GM21528 (cell line): ENCODE measurements around the gene ICAM2.

Experiments
- ATAC-seq: cut with Tn5 transposase; IDR thresholded peaks from one replicate; pipeline ENCODE4 v1.9.1; 2021; ENCODE audit warnings: mild to moderate bottlenecking, moderate library complexity; ENCODE audit not compliant: unreplicated experiment, low FRiP score

The ICAM2 gene

DNA sequence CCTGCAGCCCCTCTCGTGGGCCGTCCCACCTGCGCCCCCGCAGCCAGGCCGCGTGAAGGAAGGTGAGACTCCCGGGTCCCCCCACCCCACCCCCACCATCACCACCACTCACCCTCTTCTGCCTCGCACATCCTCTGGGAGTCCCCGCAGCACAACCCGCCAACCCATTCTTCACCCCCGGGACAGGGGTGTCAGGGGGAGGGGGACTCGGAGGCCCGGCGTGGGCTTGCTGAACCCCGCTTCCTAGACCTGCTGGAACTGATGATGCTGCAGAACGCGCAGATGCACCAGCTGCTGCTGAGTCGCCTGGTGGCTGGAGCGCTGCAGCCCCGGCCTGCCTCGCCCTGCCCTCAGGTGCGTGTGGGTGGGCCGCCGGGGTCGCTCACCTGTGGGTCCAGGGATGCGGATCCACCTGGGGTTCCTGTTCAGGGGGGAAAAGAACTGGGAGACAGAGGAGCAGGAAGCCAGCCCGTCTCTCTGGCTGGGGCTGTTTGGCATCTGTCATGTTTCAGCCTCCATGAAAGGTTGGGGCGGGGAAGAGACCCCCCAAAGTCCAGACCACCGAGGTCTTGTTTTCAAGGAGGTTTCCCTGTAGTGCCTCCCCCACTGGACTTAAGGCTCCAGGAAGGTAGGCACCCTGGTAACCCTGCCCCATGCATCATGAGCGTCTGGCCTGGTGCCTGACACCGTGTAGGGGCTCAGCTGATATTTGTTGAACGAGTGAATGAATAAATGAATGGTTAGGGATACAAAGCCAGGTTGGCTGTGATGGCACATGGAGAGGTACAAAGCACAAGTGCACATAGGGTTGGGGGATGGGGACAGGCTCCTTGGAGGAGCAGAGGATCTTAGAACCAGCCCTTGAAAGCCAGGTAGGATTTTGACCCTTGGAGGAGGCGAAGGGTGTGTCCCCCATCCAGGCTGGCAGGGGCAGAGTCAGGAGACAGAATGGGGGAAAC is 21.4 kb downstream of the ICAM2 start:
- ATAC-seq, result no peak

- ATAC-seq, result peak; percentile 49
Measured at GRCh38 chr17:63998050-63998720, 22.2 kb downstream of the ICAM2 start, which contains the start of gene PRR29. Gene PRR29, plus strand, starts transcription at chr17:63998351. Its CDS starts 14 bp downstream, at chr17:63998365.

DNA sequence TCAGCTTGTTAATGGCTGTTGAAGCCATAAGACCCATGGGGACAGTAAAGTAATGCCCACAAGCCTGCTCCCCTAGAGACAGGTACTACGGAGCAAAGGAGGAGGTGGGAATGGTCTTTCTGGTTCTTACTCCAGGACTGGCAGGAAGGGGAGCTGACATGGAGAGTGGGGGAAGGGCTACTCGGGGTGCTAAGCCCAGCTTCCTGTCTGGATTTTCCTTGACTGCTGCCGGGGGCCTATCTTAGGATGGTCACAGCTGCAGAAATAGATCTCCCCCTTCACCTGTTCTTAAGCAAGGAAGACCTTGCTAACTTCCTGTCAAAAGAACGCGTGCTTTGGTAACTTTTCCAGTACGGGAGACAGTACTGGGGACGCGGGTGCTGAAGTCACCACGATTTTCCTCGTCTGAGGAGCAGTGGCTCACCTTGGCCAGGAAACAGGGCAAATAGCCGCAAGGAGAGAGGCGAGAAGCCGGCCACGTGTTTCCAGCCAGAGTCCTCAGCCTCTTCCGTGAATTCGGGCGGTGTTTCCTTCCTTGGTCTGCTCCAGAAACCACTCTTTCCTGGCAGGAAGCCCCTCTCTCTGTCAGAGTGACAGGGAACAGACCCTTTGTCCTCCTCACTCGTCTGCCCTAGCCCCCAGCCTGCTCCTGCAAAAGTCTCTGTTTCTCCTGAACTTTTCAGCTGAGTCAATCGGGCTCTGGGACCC is 22.9 kb downstream of the ICAM2 start:
- ATAC-seq, result no peak

GRCh38 chr17:63996430-63997182 is 23.8 kb downstream of the ICAM2 start:
- no peak for ATAC-seq

DNA sequence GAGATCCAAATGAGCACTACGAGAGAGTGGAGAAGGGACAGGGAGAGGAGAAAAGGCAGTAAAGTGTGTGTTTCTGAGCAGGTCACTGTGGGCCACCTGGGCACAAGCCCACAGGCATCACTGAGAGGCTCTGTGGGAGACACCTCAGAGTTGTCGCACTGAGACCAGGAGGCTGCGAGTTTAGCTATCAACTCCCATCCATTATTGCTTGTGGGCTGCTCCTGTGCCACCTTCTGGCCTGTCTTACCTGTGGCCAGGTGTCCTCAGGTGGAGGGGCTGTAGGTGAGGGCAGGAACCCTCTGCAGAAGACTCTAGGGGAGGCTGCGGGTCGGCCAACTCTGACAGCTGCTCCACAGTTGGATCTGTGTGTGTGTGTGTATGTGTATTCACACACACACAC is 24.8 kb downstream of the ICAM2 start:
- no peak for ATAC-seq

DNA sequence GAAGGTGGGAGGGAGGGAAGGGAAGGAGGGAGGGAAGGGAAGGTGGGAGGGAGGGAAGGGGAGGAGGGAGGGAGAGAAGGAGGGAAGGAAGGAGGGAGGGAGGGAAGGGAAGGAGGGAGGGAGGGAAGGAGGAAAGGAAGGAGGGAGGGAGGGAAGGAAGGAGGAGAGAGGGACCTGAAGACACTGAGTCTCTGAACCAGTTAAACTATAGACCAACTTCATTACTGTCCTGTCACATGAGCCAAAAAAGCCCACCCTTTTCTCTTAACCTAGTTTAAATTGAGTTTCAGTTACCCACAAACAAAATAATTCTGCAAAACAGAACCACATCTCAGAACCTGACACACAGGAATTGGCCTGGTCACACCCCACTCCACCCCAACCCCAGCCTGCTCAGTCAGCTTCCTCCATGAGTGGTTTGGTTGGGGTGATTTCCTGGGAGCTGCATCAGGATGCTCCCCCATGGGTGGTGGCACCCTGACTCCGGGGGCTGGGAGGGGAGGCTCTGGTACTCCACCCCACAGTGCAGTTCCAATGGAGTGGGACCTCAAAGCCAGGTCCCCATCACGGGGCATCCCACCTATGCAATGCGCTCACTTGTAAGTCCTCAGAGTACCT is 27.0 kb downstream of the ICAM2 start:
- ATAC-seq, result no peak

DNA sequence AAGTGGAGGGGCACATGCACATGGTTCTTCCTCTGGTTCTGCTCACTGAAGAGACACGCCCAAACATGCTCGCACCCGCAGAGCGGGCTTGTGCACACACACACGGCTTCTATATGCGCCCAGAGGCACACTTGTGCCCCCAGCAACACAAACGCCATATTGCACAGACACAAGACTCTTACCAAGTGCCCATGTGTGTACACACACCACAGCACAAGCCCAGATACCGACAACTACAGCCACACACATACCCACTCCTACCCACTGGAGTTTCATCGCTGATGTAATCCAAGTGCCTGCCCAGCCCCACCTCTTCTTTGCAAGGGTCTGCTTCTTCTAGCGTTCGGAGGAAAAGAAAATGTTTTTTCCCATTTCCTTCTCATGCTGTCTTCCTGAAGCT is 28.8 kb downstream of the ICAM2 start:
- no peak for ATAC-seq

GRCh38 chr17:63989622-63990345 is 30.6 kb downstream of the ICAM2 start:
- no peak for ATAC-seq

- no peak for ATAC-seq
Measured at GRCh38 chr17:63988741-63989621, 31.5 kb downstream of the ICAM2 start.

- ATAC-seq, result no peak
Measured at GRCh38 chr17:63988127-63988478, 32.3 kb downstream of the ICAM2 start.

GRCh38 chr17:63987221-63988126 is 33.0 kb downstream of the ICAM2 start:
- ATAC-seq, result no peak

GRCh38 chr17:63986821-63987220 is 33.6 kb downstream of the ICAM2 start:
- no peak for ATAC-seq

DNA sequence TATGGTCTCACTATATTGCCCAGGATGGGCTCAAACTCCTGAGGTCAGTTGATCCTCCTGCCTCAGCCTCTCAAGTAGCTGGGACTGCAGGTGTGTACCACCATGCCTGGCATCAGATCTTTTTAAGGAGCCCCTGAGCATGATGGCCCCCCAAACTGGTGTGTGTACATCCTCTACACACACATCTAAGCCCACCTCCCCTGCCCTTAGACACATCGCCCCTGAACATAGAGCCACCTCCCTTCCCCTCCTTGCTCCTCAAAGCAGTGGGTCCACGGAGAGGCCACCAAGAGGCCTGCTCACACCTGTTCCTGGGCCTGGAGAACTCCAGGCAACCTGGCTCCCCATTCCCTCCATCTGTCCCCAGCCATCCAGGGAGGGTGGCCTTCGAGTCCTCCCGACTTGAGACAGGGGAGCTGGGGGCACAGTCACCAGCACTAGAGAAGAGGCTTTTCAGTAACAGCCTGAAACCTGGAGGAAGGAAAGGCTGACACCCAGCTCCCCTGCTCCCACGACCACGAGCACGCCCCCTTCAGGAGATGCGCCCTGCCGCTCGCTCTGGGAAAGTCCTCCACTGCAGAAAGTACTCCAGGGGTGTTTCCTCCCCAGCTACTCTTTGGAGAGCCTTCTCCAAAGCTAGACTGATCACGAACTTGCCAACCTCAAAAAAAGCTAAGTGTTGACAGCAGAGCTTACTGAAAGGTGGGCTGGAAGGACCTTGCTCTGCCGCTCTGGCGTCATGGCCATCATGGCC is 34.9 kb downstream of the ICAM2 start:
- no peak for ATAC-seq

GRCh38 chr17:63984651-63985386 is 35.6 kb downstream of the ICAM2 start:
- no peak for ATAC-seq

DNA sequence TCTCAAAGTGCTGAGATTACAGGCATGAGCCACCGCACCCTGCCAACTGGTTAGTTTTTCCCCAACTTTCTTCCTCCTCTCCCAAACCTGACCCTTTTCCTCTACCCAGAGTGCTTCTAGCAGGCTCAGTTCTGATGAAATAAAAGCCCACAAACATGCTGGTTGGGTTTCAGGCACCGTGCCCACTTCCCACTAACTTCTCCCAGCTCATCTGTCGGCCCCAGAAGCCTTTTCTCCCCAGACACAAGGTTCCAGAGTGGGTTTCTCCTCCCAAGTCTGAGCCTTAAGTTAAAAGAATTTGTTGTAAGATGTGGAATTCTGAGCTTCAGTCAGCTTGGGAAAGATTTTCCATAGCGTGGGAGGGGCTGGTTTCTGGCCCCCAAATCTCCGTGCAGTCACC is 36.2 kb downstream of the ICAM2 start:
- ATAC-seq, result no peak

DNA sequence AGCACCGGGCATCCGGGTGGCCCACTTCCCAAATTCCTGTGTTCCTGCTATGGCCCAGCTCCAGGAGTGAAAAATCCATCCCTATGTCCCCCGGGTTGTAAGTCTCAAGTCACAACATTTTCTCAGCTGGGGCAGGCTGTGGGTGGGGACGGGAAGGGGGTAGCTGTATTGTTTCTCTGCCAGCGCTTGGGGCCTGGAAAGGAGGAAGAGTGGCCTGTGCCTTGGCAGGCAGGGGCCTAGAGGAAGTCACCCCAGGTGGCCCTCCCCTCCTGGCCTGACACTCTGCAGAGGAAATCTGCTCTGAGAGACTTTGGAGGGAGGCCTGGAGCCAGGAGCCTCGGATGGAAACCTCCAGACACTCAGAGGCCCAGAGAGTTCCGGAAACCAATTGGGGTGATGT is 37.1 kb downstream of the ICAM2 start:
- no peak for ATAC-seq
